KBM-7 (cell line): ENCODE measurements around the gene KNL1.

Experiments
- DNase-seq: peaks from one replicate; pipeline ENCODE4 v3.0.0-alpha.2; 2015
- in situ Hi-C: fragments of 300-500 bp; cut with MboI; formaldehyde crosslinking; loops from 2 replicates; pipeline ENCODE4 v1.14.3; 2020; ENCODE audit warnings: low sequenced_read_pairs, low pct_unique_long_range_greater_than_20kb, mixed read lengths

KNL1 gene

GRCh38 chr15:40702077-40702476 is 108.0 kb downstream of the KNL1 start:
- peak; percentile 37 for DNase-seq
- in situ Hi-C loops = no loop called here

DNA sequence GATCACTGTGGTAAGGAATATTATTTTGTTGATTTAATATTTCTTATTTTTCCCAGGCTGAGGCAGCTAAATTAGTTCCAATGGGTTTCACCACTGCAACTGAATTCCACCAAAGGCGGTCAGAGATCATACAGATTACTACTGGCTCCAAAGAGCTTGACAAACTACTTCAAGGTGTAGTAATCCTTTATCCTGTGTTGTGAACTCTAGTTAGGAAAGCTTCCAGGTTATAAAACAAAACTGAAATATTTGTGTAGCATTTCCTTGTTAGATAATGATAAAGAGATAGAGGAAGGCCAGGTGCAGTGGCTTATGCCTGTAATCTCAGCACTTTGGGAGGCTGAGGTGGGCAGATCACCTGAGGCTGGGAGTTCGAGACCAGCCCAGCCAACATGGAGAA is 112.1 kb downstream of the KNL1 start:
- no peak for DNase-seq
- in situ Hi-C loops = no loop called here
